Neuronal stem cell (in vitro differentiated cells): ENCODE results near the gene ALG9.

Experiments
- DNase-seq: peaks from one replicate; pipeline ENCODE4 v3.0.0-alpha.2; 2013; ENCODE audit warnings: low spot score
- H2AFZ ChIP-seq: one replicate; pipeline ENCODE4 v1.6.1; 2013; ENCODE audit warnings: mild to moderate bottlenecking, low read length, inconsistent platforms
- H2AK5ac ChIP-seq: 2 replicates; pipeline ENCODE4 v1.6.1; 2013; ENCODE audit warnings: low read depth, mild to moderate bottlenecking, inconsistent platforms, low read length, moderate library complexity, mixed read lengths
- H2BK120ac ChIP-seq: 2 replicates; pipeline ENCODE4 v1.6.1; 2013; ENCODE audit warnings: low read depth, mild to moderate bottlenecking, inconsistent platforms, low read length, moderate library complexity, mixed read lengths
- H2BK12ac ChIP-seq: one replicate; pipeline ENCODE4 v1.6.1; 2013; ENCODE audit warnings: low read length, inconsistent platforms
- H2BK15ac ChIP-seq: 2 replicates; pipeline ENCODE4 v1.6.1; 2013; ENCODE audit warnings: mild to moderate bottlenecking, low read length, inconsistent platforms, mixed read lengths
- H2BK5ac ChIP-seq: one replicate; pipeline ENCODE4 v1.6.1; 2013; ENCODE audit warnings: inconsistent platforms, mild to moderate bottlenecking, low read length, moderate library complexity
- H3K14ac ChIP-seq: one replicate; pipeline ENCODE4 v1.6.1; 2013; ENCODE audit warnings: low read length, inconsistent platforms
- H3K18ac ChIP-seq: 2 replicates; pipeline ENCODE4 v1.6.1; 2013; ENCODE audit warnings: low read length, inconsistent platforms
- H3K23ac ChIP-seq: 2 replicates; pipeline ENCODE4 v1.6.1; 2013; ENCODE audit warnings: low read depth, mild to moderate bottlenecking, mixed read lengths, low read length, inconsistent platforms; ENCODE audit not compliant: poor library complexity
- H3K27ac ChIP-seq: replicated peaks from 3 replicates; pipeline ENCODE4 v1.5.1; 2013; ENCODE audit warnings: low read length, inconsistent platforms
- H3K27me3 ChIP-seq, 3 experiments: 2 replicates each; pipeline ENCODE4 v1.6.1; 2013; ENCODE audit warnings: low read length in 3 of 3, mild to moderate bottlenecking in 2 of 3, inconsistent platforms in 1 of 3, low read depth in 1 of 3, mixed read lengths in 1 of 3, moderate library complexity in 1 of 3; ENCODE audit not compliant: control insufficient read depth in 3 of 3, insufficient read depth in 3 of 3
- H3K36me3 ChIP-seq, 2 donors: replicated peaks in 1 of 2; 2 replicates each; pipeline ENCODE4 v1.6.1; 2013; ENCODE audit warnings: low read length in 2 of 2; ENCODE audit not compliant: control insufficient read depth in 2 of 2, insufficient read depth in 2 of 2
- H3K4ac ChIP-seq: 2 replicates; pipeline ENCODE4 v1.6.1; 2013; ENCODE audit warnings: inconsistent platforms, mild to moderate bottlenecking, low read length, moderate library complexity
- H3K4me1 ChIP-seq, 2 donors: 1 replicate in 1 of 2; 2 replicates in 1 of 2; pipeline ENCODE4 v1.6.1; 2013; ENCODE audit warnings: low read length in 2 of 2, low read depth in 1 of 2; ENCODE audit not compliant: control insufficient read depth in 2 of 2, insufficient read depth in 1 of 2
- H3K4me2 ChIP-seq: one replicate; pipeline ENCODE4 v1.6.1; 2013; ENCODE audit warnings: mild to moderate bottlenecking, low read length, inconsistent platforms; ENCODE audit not compliant: insufficient read depth, poor library complexity, severe bottlenecking
- H3K4me3 ChIP-seq, 2 donors: 2 replicates each; pipeline ENCODE4 v1.5.1; 2013; ENCODE audit warnings: low read length in 2 of 2, mild to moderate bottlenecking in 2 of 2, inconsistent platforms in 1 of 2, moderate library complexity in 1 of 2
- H3K79me1 ChIP-seq: one replicate; pipeline ENCODE4 v1.6.1; 2013; ENCODE audit warnings: low read depth, mild to moderate bottlenecking, inconsistent platforms, low read length, moderate library complexity
- H3K9ac ChIP-seq: one replicate; pipeline ENCODE4 v1.6.1; 2013; ENCODE audit warnings: mild to moderate bottlenecking, low read depth, low read length, inconsistent platforms; ENCODE audit not compliant: poor library complexity
- H3K9me3 ChIP-seq, 2 donors: replicated peaks in 1 of 2; 2 replicates each; pipeline versions ENCODE3 to v1.6.1; 2013; ENCODE audit warnings: low read length in 2 of 2, mild to moderate bottlenecking in 2 of 2, inconsistent platforms in 1 of 2, low read depth in 1 of 2, mixed read lengths in 1 of 2, moderate library complexity in 1 of 2; ENCODE audit not compliant: control insufficient read depth in 2 of 2, insufficient read depth in 1 of 2
- H4K8ac ChIP-seq: one replicate; pipeline ENCODE4 v1.6.1; 2013; ENCODE audit warnings: low read depth, mild to moderate bottlenecking, inconsistent platforms, low read length, moderate library complexity
- H4K91ac ChIP-seq: one replicate; pipeline ENCODE4 v1.6.1; 2013; ENCODE audit warnings: low read length, low read depth, mild to moderate bottlenecking, inconsistent platforms; ENCODE audit not compliant: poor library complexity
- WGBS, 2 donors: extraction: QIAGEN DNeasy Blood & Tissue Kit; methylation state at CpG; one replicate each; pipeline ENCODE4 v1.1.7; 2013; ENCODE audit warnings: missing lambda C conversion rate in 2 of 2, mixed read lengths in 1 of 2; ENCODE audit not compliant: insufficient read length in 2 of 2, insufficient replicate concordance in 1 of 2; ENCODE audit errors: extremely low coverage in 2 of 2; 5-methylcytosine and 5-hydroxymethylcytosine counted together

ALG9 gene

GRCh38 chr11:111843661-111844060 lies 27.7 kb downstream of the ALG9 start:
- Histone ChIP-seq H3K27ac (no peak overlapping the region), H3K4me2 (no peak overlapping the region), H2BK12ac (no peak overlapping the region), H3K14ac (no peak overlapping the region), H3K18ac (no peak overlapping the region), H3K36me3 (peaks cover 2 to 68% of the 10 kb centered on the region in 2 donors), H3K79me1 (no peaks in the 10 kb centered on the region), H3K9ac (no peak overlapping the region), H2AFZ (no peak overlapping the region), H2BK5ac (no peak overlapping the region), H2AK5ac (no peak overlapping the region), H4K91ac (no peak overlapping the region), H3K9me3 (no peaks in the 10 kb centered on the region), H3K23ac (no peak overlapping the region), H2BK15ac (no peak overlapping the region), H4K8ac (no peak overlapping the region), H3K4me3 (no peak overlapping the region), H3K27me3 (no peaks in the 10 kb centered on the region), H2BK120ac (no peak overlapping the region), H3K4ac (no peak overlapping the region), H3K4me1 (peaks cover 0 to 17% of the 10 kb centered on the region in 2 donors)
- no peak for DNase-seq
- WGBS, 2 donors, result no CpG with 5 or more reads among the region's 5 CpGs

GRCh38 chr11:111841370-111842053 lies 29.9 kb downstream of the ALG9 start:
- DNase-seq, result peak; percentile 84
- H3K14ac ChIP-seq, result no peak overlapping the region
- H3K9ac ChIP-seq, result no peak overlapping the region
- H3K27me3 ChIP-seq, result no peaks in the 10 kb centered on the region
- H3K4ac ChIP-seq, result no peak overlapping the region
- no peak overlapping the region for H3K27ac ChIP-seq
- no peak overlapping the region for H2AK5ac ChIP-seq
- H4K8ac ChIP-seq, result no peak overlapping the region
- no peak overlapping the region for H3K23ac ChIP-seq
- H3K4me3 ChIP-seq, result no peak overlapping the region
- no peak overlapping the region for H4K91ac ChIP-seq
- no peak overlapping the region for H3K4me2 ChIP-seq
- H2BK15ac ChIP-seq, result no peak overlapping the region
- no peak overlapping the region for H2AFZ ChIP-seq
- WGBS, 2 donors, result no CpG with 5 or more reads among the region's 10 CpGs
- no peak overlapping the region for H2BK120ac ChIP-seq
- no peak overlapping the region for H3K18ac ChIP-seq
- peaks cover 0 to 9% of the 10 kb centered on the region in 2 donors for H3K4me1 ChIP-seq
- no peaks in the 10 kb centered on the region for H3K9me3 ChIP-seq
- H2BK12ac ChIP-seq, result no peak overlapping the region
- H3K36me3 ChIP-seq, result peaks cover 2 to 71% of the 10 kb centered on the region in 2 donors
- H3K79me1 ChIP-seq, result no peaks in the 10 kb centered on the region
- no peak overlapping the region for H2BK5ac ChIP-seq

GRCh38 chr11:111840143-111840542 lies 31.2 kb downstream of the ALG9 start:
- no peak overlapping the region for H3K14ac ChIP-seq
- H3K36me3 ChIP-seq, result peaks cover 0 to 74% of the 10 kb centered on the region in 2 donors
- H2AK5ac ChIP-seq, result no peak overlapping the region
- H3K23ac ChIP-seq, result no peak overlapping the region
- H4K8ac ChIP-seq, result no peak overlapping the region
- H3K9me3 ChIP-seq, result no peaks in the 10 kb centered on the region
- H3K4me2 ChIP-seq, result no peak overlapping the region
- no peak overlapping the region for H2BK12ac ChIP-seq
- H3K27me3 ChIP-seq, result no peaks in the 10 kb centered on the region
- H2BK120ac ChIP-seq, result no peak overlapping the region
- peak; percentile 23 for DNase-seq
- no peaks in the 10 kb centered on the region for H3K79me1 ChIP-seq
- no peak overlapping the region for H3K18ac ChIP-seq
- no CpG with 5 or more reads among the region's 1 CpG for WGBS, 2 donors
- H3K27ac ChIP-seq, result no peak overlapping the region
- H3K4ac ChIP-seq, result no peak overlapping the region
- no peak overlapping the region for H3K9ac ChIP-seq
- H3K4me1 ChIP-seq, result peaks cover 0 to 6% of the 10 kb centered on the region in 2 donors
- H2BK15ac ChIP-seq, result no peak overlapping the region
- no peak overlapping the region for H3K4me3 ChIP-seq
- H2AFZ ChIP-seq, result no peak overlapping the region
- H2BK5ac ChIP-seq, result no peak overlapping the region
- no peak overlapping the region for H4K91ac ChIP-seq

- no peak for DNase-seq
These were observed 33.3 kb downstream of the ALG9 start for GRCh38 chr11:111838054-111838453.

More at GRCh38 chr11:111838054-111838453, 33.3 kb downstream of the ALG9 start:
- WGBS, 2 donors, result no CpG with 5 or more reads among the region's 5 CpGs
- no peak overlapping the region for H4K91ac ChIP-seq
- peaks cover 0 to 77% of the 10 kb centered on the region in 2 donors for H3K36me3 ChIP-seq
- no peaks in the 10 kb centered on the region for H3K9me3 ChIP-seq
- H3K23ac ChIP-seq, result no peak overlapping the region
- H3K27me3 ChIP-seq, result no peaks in the 10 kb centered on the region
- H3K18ac ChIP-seq, result no peak overlapping the region
- no peak overlapping the region for H2AK5ac ChIP-seq
- no peak overlapping the region for H3K27ac ChIP-seq
- no peak overlapping the region for H3K4me2 ChIP-seq
- H2BK5ac ChIP-seq, result no peak overlapping the region
- H4K8ac ChIP-seq, result no peak overlapping the region
- no peak overlapping the region for H3K9ac ChIP-seq
- H3K79me1 ChIP-seq, result no peaks in the 10 kb centered on the region
- H2AFZ ChIP-seq, result no peak overlapping the region
- H2BK120ac ChIP-seq, result no peak overlapping the region
- H3K4me1 ChIP-seq, result peaks cover 0 to 6% of the 10 kb centered on the region in 2 donors
- no peak overlapping the region for H2BK15ac ChIP-seq
- no peak overlapping the region for H3K14ac ChIP-seq
- no peak overlapping the region for H2BK12ac ChIP-seq
- H3K4ac ChIP-seq, result no peak overlapping the region
- H3K4me3 ChIP-seq, result no peak overlapping the region
